Epidermal melanocyte (primary cell): Measurements from ENCODE around the gene GALNT2.

Source experiments
- DNase-seq: peaks from one replicate; pipeline ENCODE4 v3.0.0; 2011; ENCODE audit warnings: low spot score; ENCODE audit not compliant: insufficient read length

GALNT2 gene

GRCh38 chr1:230230273-230230672 is 163.2 kb downstream of the GALNT2 start:
- DNase-seq: no peak

- DNase-seq: no peak
These were observed 164.1 kb downstream of the GALNT2 start for GRCh38 chr1:230230948-230231773.

GRCh38 chr1:230231774-230232145 is 164.7 kb downstream of the GALNT2 start:
- no peak for DNase-seq

- DNase-seq: no peak
These were observed 165.3 kb downstream of the GALNT2 start for GRCh38 chr1:230232371-230232771.

- no peak for DNase-seq
These were observed 166.7 kb downstream of the GALNT2 start for GRCh38 chr1:230233786-230234185.

GRCh38 chr1:230235876-230236275 is 168.8 kb downstream of the GALNT2 start:
- no peak for DNase-seq

GRCh38 chr1:230236301-230237008 is 169.4 kb downstream of the GALNT2 start:
- no peak for DNase-seq

GRCh38 chr1:230237009-230237370 is 170.0 kb downstream of the GALNT2 start:
- no peak for DNase-seq

GRCh38 chr1:230237805-230238204 is 170.8 kb downstream of the GALNT2 start:
- no peak for DNase-seq

GRCh38 chr1:230240446-230241086 is 173.5 kb downstream of the GALNT2 start:
- DNase-seq: no peak

- no peak for DNase-seq
These were observed 175.3 kb downstream of the GALNT2 start for GRCh38 chr1:230242326-230242725.

- DNase-seq: no peak
These were observed 176.1 kb downstream of the GALNT2 start for GRCh38 chr1:230243146-230243545.

GRCh38 chr1:230243583-230244353 is 176.7 kb downstream of the GALNT2 start:
- DNase-seq: no peak

GRCh38 chr1:230246551-230246950 is 179.5 kb downstream of the GALNT2 start:
- DNase-seq: no peak

GRCh38 chr1:230248016-230248888 is 181.2 kb downstream of the GALNT2 start:
- DNase-seq: no peak

GRCh38 chr1:230248889-230249270 is 181.8 kb downstream of the GALNT2 start:
- no peak for DNase-seq

GRCh38 chr1:230249695-230250480 is 182.8 kb downstream of the GALNT2 start:
- DNase-seq: no peak

GRCh38 chr1:230250666-230251065 is 183.6 kb downstream of the GALNT2 start:
- DNase-seq: no peak

GRCh38 chr1:230251644-230252191 is 184.7 kb downstream of the GALNT2 start:
- no peak for DNase-seq

GRCh38 chr1:230253150-230253549 is 186.1 kb downstream of the GALNT2 start:
- no peak for DNase-seq
